Endodermal cell (in vitro differentiated cells): ENCODE data around the gene ROBO4. TPM values are rescaled to one million over a fixed set of nuclear protein-coding genes. Genes with fewer than 3 reads are reported as not detected.

Experiments
- DNase-seq: peaks from one replicate; pipeline ENCODE4 v3.0.0-alpha.2; 2017
- H3K27ac ChIP-seq: 2 replicates; pipeline ENCODE4 v1.5.1; 2013; ENCODE audit warnings: mild to moderate bottlenecking, low read depth, low read length, moderate library complexity
- H3K27me3 ChIP-seq: 2 replicates; pipeline ENCODE4 v1.6.1; 2013; ENCODE audit warnings: mild to moderate bottlenecking, low read length, moderate library complexity; ENCODE audit not compliant: insufficient read depth, control insufficient read depth, poor library complexity, severe bottlenecking
- H3K36me3 ChIP-seq: 2 replicates; pipeline ENCODE4 v1.7.0; 2013; ENCODE audit warnings: mild to moderate bottlenecking, low read length, moderate library complexity; ENCODE audit not compliant: control insufficient read depth, insufficient read depth
- H3K4me1 ChIP-seq: one replicate; pipeline ENCODE4 v1.7.0; 2013; ENCODE audit warnings: low read length; ENCODE audit not compliant: control insufficient read depth, insufficient read depth
- H3K4me3 ChIP-seq: 2 replicates; pipeline ENCODE4 v1.5.1; 2013; ENCODE audit warnings: mild to moderate bottlenecking, low read length, moderate library complexity
- H3K9ac ChIP-seq: 2 replicates; pipeline ENCODE4 v1.6.1; 2013; ENCODE audit warnings: mild to moderate bottlenecking, low read length, moderate library complexity; ENCODE audit not compliant: poor library complexity, severe bottlenecking; ENCODE audit errors: extremely low read depth
- H3K9me3 ChIP-seq: 2 replicates; pipeline ENCODE4 v1.6.1; 2013; ENCODE audit warnings: mild to moderate bottlenecking, low read length, moderate library complexity; ENCODE audit not compliant: control insufficient read depth
- H3K27ac Mint-ChIP-seq: 2 replicates; pipeline ENCODE4 v1.8.0; 2020; ENCODE audit warnings: mixed read lengths
- H3K27me3 Mint-ChIP-seq: 2 replicates; pipeline ENCODE4 v1.8.0; 2021; ENCODE audit warnings: mild to moderate bottlenecking, mixed read lengths; ENCODE audit not compliant: insufficient read depth
- H3K36me3 Mint-ChIP-seq: 2 replicates; pipeline ENCODE4 v1.8.0; 2020; ENCODE audit warnings: low read depth, mixed read lengths
- H3K4me1 Mint-ChIP-seq: 2 replicates; pipeline ENCODE4 v1.8.0; 2020; ENCODE audit warnings: mixed read lengths
- H3K4me3 Mint-ChIP-seq: 2 replicates; pipeline ENCODE4 v1.8.0; 2020; ENCODE audit warnings: mild to moderate bottlenecking, moderate library complexity, mixed read lengths
- H3K9me3 Mint-ChIP-seq: 2 replicates; pipeline ENCODE4 v1.8.0; 2020; ENCODE audit warnings: mild to moderate bottlenecking, mixed read lengths
- WGBS, 2 experiments: methylation state at CpG; one replicate each; pipeline versions ENCODE4 v1.1.5 to v1.1.7; 2013; ENCODE audit warnings: missing lambda C conversion rate in 2 of 2, mixed read lengths in 1 of 2; ENCODE audit not compliant: insufficient coverage in 1 of 2, insufficient read length in 1 of 2; 5-methylcytosine and 5-hydroxymethylcytosine counted together
- total RNA-seq, 2 donors: library from RNA; stranded (reverse); fragmentation: NEBNext Ultra II Directional in 1 of 2; extraction: Animal tissue kit (Norgen Biotek cat#: 25700) in 1 of 2; gene quantifications; 2 replicates in 1 of 2; 3 replicates in 1 of 2; pipeline ENCODE4 v1.2.1, GENCODE V29; 2021
- TF ChIP-seq, protein P1 (sequence below): fragments of 200-600 bp; sonication (generic); conservative IDR thresholded peaks from 2 replicates; pipeline ENCODE4 v1.5.0; 2021; ENCODE audit warnings: antibody characterized with exemption, mild to moderate bottlenecking

The ROBO4 gene
- total RNA-seq, 2 donors from 2014 or later: 0.59 TPM; not detected in 1

DNA sequence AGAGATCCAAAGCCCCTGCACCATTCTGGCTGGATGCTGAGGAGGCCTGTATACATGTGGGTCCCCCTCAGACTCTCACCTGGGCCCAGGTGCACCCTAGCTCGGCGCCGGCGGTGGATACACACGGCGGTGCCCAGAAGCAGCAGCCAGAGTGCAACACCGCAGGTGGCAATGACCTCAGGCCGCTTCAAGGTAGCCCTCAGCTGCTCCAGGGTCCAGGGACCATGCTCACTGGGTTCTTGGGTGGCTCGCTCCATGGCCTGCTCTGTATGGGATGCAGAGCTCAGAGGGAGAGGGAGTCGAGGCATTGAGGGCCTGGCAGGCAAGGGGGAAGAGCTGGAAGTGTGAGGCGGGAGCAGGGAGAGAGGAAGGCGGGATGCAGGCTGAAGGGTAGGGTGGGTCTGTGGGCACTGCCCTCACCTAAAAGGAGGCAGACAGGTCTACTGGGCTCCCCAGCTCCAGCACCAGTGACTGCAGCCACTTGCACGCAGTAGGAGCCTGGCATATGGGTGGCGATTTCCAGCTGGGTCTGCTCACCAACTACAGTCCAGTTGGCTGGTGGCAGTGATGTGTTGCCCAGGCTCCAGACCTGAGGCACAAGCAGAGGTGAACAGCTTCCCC lies 3.8 kb downstream of the ROBO4 start:
- Mint-ChIP-seq H3K4me1 (peaks cover 12% of the 10 kb centered on the region), H3K4me3 (no peak overlapping the region), H3K36me3 (no peaks in the 10 kb centered on the region), H3K27ac (no peak overlapping the region), H3K9me3 (no peaks in the 10 kb centered on the region), H3K27me3 (peaks cover 41% of the 10 kb centered on the region)
- H3K27me3 ChIP-seq: peaks cover 42% of the 10 kb centered on the region
- H3K36me3 ChIP-seq: no peaks in the 10 kb centered on the region
- no peaks in the 10 kb centered on the region for H3K9me3 ChIP-seq
- WGBS, 2 experiments: 88 to 90% methylated on average over 8 to 14 of the region's 14 CpGs
- no peak overlapping the region for H3K9ac ChIP-seq
- H3K4me1 ChIP-seq: peaks cover 8% of the 10 kb centered on the region
- TF ChIP-seq, protein P1, sequence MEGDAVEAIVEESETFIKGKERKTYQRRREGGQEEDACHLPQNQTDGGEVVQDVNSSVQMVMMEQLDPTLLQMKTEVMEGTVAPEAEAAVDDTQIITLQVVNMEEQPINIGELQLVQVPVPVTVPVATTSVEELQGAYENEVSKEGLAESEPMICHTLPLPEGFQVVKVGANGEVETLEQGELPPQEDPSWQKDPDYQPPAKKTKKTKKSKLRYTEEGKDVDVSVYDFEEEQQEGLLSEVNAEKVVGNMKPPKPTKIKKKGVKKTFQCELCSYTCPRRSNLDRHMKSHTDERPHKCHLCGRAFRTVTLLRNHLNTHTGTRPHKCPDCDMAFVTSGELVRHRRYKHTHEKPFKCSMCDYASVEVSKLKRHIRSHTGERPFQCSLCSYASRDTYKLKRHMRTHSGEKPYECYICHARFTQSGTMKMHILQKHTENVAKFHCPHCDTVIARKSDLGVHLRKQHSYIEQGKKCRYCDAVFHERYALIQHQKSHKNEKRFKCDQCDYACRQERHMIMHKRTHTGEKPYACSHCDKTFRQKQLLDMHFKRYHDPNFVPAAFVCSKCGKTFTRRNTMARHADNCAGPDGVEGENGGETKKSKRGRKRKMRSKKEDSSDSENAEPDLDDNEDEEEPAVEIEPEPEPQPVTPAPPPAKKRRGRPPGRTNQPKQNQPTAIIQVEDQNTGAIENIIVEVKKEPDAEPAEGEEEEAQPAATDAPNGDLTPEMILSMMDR: no peak
- H3K4me3 ChIP-seq: no peak overlapping the region
- no peak overlapping the region for H3K27ac ChIP-seq
- DNase-seq: no peak

DNA sequence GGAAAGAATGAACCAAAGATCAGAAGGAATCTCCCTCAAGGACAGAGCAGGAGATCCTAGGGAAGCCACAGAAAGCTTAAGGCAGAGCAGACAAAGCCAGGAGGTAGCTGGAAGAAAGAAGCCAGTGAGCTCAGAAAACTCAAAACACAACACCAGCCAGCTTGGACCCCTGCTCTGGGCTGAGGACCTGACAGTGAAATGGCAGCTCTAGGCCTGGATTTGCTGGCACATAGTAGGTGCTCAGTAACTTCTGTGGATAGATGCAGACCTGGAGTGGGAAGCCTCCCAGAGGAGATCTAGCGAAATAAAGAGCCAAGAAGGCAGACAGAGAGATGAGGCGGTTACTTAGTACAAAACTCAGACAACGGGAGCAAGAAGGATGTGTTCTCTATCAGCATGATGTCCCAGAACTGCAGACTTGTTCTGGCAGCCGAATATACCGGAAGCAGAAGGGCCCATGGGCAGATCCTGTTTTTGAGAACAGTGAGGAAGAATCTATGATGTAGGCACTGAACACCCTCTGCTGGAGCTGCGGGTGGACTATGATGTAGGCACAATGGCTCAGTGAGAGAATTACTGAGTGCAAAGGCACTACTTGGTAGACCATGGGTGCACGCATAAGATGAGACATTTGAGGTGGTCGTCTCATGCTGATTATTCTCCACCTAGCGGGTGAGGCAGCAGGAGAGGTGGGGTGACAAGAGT lies 4.8 kb downstream of the ROBO4 start:
- Mint-ChIP-seq H3K27me3 (peaks cover 50% of the 10 kb centered on the region), H3K4me3 (no peak overlapping the region), H3K9me3 (no peaks in the 10 kb centered on the region), H3K4me1 (peaks cover 4% of the 10 kb centered on the region), H3K27ac (no peak overlapping the region), H3K36me3 (no peaks in the 10 kb centered on the region)
- H3K9me3 ChIP-seq: no peaks in the 10 kb centered on the region
- TF ChIP-seq, protein P1: no peak
- peaks cover 51% of the 10 kb centered on the region for H3K27me3 ChIP-seq
- H3K27ac ChIP-seq: no peak overlapping the region
- H3K4me3 ChIP-seq: no peak overlapping the region
- DNase-seq: no peak
- H3K36me3 ChIP-seq: no peaks in the 10 kb centered on the region
- no peak overlapping the region for H3K9ac ChIP-seq
- WGBS, 2 experiments: 88 to 94% methylated on average over 9 of the region's 9 CpGs
- no peaks in the 10 kb centered on the region for H3K4me1 ChIP-seq

DNA sequence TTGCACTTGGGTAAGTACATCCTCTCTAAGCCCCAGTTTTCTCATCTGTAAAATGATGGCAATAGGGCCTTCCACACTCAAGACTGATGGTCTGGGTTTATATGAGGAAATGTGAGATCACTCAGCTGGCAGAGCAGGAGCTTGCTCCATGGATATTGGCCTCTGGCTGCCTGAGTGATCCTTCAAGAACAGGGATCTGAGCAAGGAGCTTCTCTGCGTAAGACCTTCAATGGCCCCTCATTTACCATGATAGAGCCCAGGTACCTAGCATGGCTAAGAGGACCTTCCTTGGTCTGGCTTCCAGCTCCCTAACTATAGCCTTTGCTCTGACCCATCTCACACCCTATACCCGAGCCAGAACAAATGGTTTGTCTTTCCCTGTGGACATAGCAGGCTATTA lies 5.5 kb downstream of the ROBO4 start:
- no peaks in the 10 kb centered on the region for H3K4me1 ChIP-seq
- TF ChIP-seq, protein P1: no peak
- H3K9ac ChIP-seq: no peak overlapping the region
- Mint-ChIP-seq H3K4me3 (no peak overlapping the region), H3K27me3 (peaks cover 55% of the 10 kb centered on the region), H3K9me3 (no peaks in the 10 kb centered on the region), H3K27ac (no peak overlapping the region), H3K4me1 (no peaks in the 10 kb centered on the region), H3K36me3 (no peaks in the 10 kb centered on the region)
- peaks cover 59% of the 10 kb centered on the region for H3K27me3 ChIP-seq
- no peak for DNase-seq
- WGBS, 2 experiments: 90 to 94% methylated on average over 2 of the region's 2 CpGs
- no peak overlapping the region for H3K27ac ChIP-seq
- H3K36me3 ChIP-seq: no peaks in the 10 kb centered on the region
- no peaks in the 10 kb centered on the region for H3K9me3 ChIP-seq
- H3K4me3 ChIP-seq: no peak overlapping the region
